GM18505 (cell line): ENCODE data around the gene MTF2.
"Not testable (repeated sequence)": the region's sequence is repeated elsewhere in the genome, so short reads cannot be mapped to it uniquely, and the experiment has no call there.

ENCODE experiments used
- ATAC-seq: cut with Tn5 transposase; IDR thresholded peaks from one replicate; pipeline ENCODE4 v1.9.1; 2021; ENCODE audit not compliant: unreplicated experiment
- POLR2A ChIP-seq: IDR thresholded peaks from 4 replicates; pipeline ENCODE4 v1.6.1; 2011; ENCODE audit warnings: borderline replicate concordance; ENCODE audit not compliant: insufficient read depth, insufficient read length; ENCODE audit errors: extremely low read depth

Gene MTF2

DNA sequence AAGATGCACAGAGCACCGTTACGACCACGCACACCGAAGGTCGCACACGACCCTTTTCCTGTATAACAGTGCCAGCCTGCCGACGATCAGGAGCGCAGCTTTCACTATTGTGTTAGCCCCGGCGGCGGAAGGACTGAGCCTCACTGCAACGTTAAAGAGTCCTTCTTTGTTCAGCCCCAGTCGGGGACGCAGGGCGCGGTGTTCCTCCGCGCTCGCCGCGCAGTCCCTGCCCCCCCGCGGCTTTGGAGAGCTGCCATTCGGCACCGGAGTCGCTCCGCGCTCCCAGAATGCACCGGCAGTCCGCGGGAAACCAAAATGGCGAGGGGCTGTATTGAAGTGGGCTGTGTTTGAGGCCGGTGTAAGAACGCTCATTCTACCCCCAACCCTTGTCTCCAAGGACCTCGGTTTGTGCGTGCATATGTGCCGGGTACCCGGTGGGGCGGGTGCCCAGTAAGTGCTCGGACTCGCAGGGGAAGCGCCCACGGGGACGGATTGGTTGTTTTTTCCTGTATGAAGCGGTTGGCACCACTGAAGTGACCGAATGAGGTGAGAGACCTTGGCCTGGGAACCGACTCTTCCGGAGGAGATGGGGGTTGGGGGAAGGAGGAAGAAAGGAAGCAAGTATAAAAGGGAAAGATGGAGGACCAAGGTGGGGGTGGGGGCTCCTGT lies at the start of gene MTF2:
MTF2 (plus strand) TSS at position 298 of the 669 bp plus-strand sequence; CDS start at position 542, 244 bp downstream.
- peak; percentile 99 for TF ChIP-seq POLR2A
- ATAC-seq, result peak; percentile 71

DNA sequence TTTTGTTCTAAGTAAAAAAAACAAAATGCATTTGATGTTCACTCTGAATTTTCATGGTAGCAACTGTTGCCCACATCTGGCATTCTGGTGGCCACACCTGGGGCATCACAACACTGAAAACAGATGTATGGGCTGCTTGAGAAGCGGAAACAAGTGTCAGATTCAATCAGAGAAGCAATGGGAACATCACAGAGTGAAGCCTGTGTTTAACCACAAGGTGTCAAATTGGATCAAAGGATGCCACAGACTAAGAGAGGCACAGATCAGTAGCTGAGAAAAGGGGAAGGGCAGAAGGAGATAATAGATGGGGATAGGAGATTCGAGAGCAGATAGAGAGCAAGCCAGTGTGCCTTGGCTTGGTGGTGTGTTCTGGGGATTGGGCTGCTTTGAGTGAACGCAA lies 49.8 kb upstream of the MTF2 start:
- no peak for ATAC-seq
- no peak for TF ChIP-seq POLR2A

DNA sequence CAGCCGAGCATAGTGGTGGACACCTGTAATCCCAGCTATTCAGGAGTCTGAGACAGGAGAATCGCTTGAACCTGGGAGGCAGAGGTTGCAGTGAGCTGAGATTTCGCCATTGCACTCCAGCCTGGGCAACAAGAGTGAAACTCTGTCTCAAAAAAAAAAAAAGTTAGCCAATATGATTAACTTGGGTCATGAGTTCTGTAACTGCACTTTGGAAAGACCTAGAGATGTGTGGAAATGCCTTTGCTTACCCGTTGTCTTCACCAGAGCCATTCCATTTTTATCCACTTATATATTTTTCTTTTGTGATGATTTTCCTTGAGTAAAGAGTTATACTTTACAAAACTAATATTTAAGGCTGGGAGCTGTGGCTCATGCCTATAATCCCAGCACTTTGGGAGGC lies 48.9 kb upstream of the MTF2 start:
- not testable (repeated sequence) for ATAC-seq

DNA sequence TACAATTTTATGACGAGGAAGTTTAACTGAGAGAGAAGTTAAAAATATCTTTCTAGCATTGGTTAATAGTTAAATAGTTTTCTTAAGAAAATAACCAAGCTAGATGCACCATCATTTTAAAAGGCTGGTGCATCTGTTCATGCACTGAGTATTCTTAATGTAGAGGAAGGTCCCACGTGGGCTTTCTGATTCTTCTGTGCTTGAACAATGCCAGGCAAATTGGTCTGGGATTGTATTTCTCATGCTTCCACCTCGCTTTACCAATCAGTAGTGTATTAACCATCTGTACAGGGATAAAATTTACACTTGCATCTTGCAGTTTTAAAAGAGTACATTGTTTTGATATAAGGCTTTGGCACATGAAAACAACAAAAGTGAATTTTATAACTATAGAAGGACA lies 47.4 kb upstream of the MTF2 start:
- ATAC-seq, result no peak
- no peak for TF ChIP-seq POLR2A

DNA sequence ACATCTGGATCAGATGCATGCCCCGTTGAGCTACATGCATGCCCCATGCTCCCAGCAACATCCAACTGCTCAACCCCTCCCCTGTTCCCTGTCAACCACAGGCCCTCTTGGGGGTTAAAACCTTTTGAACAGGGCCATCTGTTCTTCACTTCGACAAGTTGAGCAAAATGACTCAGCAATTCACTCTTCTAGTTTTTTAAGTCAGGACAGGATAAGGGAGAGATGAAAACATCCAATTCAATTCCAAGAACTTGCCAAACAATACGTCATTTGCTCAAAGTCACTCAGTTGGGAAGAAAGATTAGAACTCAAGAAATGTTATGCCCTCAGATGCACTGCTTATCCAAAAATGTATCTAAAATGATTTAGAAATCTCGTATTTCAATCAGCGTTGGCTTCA lies 46.1 kb upstream of the MTF2 start:
- no peak for TF ChIP-seq POLR2A
- ATAC-seq, result no peak

DNA sequence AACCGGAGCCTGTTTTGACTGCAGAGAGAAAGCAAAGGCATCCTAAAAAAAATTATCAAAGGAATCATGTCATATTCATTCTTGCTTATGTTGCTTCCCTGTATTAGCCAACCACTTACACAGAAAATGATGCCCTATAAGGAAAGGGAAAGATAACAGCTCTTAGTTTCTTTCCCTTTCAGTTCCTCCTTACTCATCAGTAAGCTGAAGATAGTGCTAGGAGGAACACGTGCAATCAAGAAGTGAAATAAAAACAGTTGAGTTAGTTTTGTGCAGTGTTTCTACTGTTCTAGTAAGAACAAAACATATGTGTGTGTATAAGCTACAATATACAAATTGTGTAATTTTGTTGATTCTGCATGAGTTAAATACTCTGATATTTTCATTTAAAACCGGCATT lies 45.3 kb upstream of the MTF2 start:
- ATAC-seq, result peak; percentile 88
- TF ChIP-seq POLR2A, result no peak

DNA sequence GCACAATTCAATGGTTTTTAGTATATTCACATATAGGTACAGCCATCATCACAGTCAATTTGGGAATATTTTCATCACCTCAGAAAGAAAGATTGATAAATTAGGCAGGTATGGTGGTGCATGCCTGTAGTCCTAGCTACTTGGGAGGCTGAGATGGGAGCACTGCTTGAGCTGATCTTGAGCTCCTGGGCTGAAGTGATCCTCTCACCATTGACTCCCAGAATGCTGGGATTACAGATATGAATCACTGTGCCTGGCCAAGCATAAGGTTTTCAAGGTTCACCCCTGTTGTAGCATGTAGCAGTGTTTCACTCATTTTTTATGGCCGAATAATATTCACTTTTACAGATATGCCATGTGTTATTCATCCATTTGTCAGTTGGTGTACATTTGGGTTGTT lies 44.7 kb upstream of the MTF2 start:
- TF ChIP-seq POLR2A, result no peak
- ATAC-seq, result no peak

DNA sequence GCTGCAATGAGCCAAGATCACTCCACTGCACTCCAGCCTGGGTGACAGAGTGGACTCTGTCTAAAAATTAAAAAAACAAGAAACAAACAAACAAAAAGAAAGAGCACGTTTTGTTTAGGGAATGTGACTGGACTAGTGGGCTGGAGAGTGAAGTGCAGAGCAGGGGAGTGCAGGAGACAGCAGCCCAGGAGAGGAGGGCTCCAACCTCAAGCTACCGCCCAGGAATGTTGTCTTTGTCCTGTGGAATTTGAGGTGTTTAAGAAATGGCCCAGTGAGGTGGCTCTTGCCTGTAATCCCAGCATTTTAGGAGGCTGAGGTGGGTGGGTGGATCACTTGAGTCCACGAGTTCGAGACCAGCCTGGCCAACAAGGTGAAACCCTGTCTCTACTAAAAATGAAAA lies 42.4 kb upstream of the MTF2 start:
- TF ChIP-seq POLR2A, result no peak
- ATAC-seq, result no peak

DNA sequence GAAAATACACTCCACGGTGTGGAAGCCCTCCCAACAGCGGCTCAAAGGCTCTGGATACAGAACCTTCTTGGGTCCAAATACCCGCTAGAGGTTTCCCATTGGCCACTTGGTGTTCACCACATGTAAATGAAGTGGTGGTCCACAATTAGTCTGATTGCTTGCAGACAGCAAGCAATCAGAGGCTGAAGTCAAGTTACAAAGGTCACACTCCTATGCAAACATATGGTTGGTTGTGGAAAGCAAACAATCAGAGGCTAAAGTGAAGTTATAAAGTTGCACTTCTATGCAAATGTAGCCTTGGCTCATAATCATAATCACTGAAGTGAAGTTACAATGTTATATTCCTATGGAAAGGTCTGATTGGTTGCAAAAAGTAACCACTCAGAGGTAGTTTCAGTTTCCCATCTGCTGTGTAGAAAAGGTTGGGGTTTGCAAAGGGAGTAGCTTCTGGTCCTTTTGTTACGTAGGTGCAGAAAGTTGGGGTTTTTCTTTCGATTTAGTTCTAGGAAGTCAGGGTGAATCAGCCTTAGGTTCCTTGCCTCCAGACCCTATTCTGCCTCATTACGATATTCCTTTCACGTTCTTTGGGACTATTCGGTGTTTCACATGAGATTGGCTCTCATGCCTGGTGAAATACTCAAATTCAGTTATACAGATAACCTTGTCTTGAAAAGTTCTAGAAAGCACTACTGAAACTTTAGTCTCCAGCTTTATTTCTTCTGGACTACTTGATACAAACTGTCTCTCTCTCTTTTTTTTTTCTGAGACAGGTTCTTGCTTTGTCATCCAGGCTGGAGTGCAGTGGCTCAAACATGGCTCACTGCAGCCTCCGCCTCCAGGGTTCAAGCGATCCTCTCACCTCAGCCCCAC lies 36.7 kb upstream of the MTF2 start:
- TF ChIP-seq POLR2A, result no peak
- peak; percentile 96 for ATAC-seq

DNA sequence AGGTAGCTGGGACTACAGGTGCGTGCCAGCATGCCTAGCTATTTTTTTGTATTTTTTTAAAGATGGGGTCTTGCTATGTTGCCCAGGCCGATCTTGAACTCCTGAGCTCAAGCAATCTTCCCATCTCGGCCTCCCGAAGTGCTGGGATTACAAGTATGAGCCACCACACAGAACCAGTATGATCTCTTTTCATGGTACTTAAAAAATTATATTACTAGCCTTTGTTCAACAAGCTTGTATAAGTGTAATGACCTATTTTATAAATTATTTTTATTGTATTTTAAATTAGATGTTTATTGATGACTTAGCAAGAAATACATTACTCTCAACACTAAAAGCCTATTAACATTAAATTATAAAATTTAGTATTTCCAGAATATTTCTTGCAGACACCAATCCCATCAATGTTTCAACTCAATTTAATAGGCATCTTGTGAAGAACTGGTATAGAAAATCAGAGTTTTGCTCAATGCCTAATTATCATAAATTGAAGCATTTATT lies 36.0 kb upstream of the MTF2 start:
- no peak for TF ChIP-seq POLR2A
- no peak for ATAC-seq

DNA sequence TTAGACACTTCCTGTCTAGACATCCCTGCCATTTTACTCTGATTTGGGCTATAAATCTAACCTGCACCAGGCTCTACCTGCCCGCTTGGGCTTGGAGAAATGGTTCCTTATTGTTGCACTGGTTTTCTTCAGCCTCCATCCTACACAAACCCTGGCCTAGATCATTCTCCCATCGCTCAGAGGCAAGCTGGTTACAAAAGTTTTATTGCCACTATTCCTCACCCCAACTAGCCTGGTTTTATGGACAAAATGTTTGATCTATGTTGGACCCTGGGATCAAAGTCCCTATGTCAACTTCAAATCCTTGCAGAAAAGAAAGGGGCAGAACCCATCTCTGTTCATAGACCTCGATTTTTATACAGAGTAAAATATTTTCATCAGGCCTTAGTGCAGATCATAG lies 31.5 kb upstream of the MTF2 start:
- no peak for TF ChIP-seq POLR2A
- ATAC-seq, result no peak

DNA sequence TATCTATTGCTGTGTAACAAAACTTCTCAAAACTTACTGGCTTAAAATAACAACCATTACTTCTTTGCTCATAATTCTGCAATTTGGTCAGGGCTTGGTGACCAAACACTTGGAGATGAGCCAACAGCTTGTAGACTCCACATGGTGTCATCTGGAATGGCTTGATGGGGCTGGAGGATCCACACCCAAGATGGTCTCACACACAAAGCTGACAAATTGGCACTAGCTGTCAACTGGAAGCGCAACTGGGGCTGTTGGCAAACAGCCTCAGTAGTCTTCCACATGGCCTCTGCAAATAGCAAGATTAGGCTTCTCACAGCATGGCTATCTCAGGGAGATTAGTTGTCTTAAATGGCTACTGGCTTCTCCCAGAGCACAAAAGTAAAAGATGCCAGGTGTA lies 27.1 kb upstream of the MTF2 start:
- ATAC-seq, result no peak
- TF ChIP-seq POLR2A, result no peak

DNA sequence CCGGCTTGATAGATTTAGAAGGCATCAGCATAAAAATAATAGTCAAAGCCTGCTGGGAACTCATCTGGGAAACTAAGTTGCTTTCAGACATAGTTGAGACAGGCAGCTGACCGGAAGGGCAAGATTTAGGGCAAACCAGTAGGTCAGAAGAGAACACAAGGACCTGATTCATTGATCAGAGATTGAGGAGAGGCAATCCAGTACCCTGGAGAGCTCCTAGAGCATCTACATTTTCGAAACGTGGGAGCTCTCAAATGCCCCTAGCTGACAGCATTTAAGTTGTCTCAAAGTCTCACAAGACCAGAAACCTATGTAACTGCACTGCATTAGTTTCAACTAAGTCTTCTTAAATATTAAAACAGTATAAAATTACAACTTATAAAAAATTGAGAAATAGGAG lies 22.9 kb upstream of the MTF2 start:
- no peak for TF ChIP-seq POLR2A
- ATAC-seq, result no peak

DNA sequence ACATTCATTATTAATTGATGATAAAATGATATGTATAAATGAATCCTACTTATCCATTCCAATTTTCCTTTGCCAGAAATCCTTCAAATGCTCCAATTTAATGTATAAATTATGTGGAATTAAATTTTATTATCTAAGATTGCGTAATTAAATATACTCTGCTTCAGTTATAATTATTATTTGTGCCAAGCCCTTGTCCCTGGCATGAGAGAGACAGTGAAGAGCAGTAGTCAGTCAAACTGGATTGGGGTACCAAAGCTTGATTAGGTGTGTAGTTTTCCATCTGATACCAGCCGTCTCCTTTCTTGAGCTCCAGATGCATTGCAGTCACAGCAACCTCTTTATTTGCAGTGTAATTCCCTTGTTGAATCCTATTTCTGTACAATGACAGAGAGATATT lies 22.4 kb upstream of the MTF2 start:
- ATAC-seq, result no peak
- TF ChIP-seq POLR2A, result no peak

DNA sequence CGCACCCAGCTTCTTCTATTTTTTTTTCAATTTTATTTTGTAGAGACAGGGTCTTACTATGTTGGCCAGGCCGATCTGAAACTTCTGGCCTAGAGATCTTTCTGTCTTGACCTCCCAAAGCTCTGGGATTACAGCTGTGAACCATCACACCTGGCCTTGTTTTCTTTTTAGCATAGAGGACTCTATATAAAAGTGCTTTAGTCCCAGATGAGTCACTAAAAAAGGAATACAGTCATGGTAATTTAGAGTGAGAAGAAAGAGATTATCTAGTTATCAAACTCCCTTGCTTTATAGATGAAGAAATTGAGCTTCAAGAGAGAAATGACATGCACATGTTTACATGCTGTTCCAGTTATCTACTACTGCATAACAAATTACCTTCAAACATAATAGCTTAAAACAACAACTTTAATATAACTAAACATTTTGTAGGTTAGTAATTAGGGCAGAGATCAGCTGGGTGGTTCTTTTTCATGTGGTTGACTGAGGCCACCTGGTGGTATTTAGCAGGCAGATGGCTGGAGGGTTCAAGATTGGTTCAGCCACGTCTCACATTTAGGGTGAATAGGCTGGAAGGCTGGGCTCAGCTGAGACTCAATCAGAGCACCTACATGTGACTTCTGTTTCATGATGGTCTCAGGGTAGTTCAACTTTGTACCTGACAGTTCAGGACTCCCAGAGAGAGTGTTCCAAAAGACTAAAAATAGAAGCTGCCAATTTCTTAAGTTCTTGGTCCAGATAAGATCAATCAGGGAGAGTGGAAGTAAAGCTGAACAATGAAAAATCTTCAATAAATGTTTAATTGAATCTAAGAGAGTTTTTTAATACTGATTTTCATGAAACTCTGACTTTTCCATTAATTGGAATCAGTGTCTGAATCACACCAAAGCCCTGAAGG lies 16.9 kb upstream of the MTF2 start:
- ATAC-seq, result no peak
- no peak for TF ChIP-seq POLR2A
